Ovary (tissue), 3 donors: ENCODE results near the gene PDK2.

Source experiments
- EP300 ChIP-seq: sonication (generic); formaldehyde crosslinking; IDR thresholded peaks from one replicate; pipeline ENCODE4 v1.6.1; 2017; ENCODE audit warnings: antibody characterized with exemption
- POLR2A ChIP-seq: fragments of 450-650 bp; IDR thresholded peaks from one replicate; pipeline ENCODE4 v1.6.1; 2017; ENCODE audit warnings: antibody characterized with exemption, mild to moderate bottlenecking, moderate library complexity
- TF ChIP-seq, protein P1 (sequence below), 3 donors: fragments of 450-650 bp in 2 of 3; fragments of 200-600 bp in 1 of 3; IDR thresholded peaks; one replicate each; pipeline versions ENCODE4 v1.5.1 to v1.8.0; 2016 to 2022; ENCODE audit warnings: antibody characterized with exemption in 3 of 3, mild to moderate bottlenecking in 1 of 3
- donor health status: DM: no; HTN: no; CAD: no.

DNA sequence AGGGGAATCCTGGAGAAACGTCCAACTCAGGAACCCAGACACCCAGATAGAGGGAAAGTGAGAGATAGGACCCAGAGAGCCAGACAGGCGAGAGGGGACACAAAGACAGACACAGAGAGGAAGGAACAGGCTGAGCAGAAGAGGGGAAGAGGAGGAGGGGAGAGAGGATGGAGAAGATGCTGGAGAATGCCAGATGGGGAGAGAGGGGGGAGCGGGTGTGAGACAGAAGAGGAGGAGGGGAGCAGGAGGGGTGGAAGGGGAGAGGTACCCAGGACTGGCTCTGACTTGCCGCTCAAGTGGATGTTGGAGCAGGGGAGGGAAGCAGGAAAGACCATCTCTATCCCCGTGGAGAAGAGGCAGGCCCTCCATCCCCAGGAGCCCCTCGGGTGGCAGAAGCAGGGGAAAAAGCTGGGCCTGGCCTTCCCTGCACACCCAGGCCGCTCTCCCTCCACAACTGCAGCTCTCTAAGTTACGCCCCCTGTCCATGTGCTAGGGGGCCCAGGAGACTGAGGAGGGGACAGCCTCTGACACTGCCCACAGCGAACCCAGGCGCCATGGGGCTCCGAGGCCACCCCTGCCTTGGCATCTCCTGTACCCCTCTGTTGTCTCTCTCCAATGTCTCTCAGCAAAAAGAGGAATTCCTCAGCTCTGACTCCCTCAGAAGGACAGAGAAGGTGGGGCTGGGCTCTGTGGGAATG is 50.5 kb downstream of the PDK2 start:
- TF ChIP-seq, protein P1, sequence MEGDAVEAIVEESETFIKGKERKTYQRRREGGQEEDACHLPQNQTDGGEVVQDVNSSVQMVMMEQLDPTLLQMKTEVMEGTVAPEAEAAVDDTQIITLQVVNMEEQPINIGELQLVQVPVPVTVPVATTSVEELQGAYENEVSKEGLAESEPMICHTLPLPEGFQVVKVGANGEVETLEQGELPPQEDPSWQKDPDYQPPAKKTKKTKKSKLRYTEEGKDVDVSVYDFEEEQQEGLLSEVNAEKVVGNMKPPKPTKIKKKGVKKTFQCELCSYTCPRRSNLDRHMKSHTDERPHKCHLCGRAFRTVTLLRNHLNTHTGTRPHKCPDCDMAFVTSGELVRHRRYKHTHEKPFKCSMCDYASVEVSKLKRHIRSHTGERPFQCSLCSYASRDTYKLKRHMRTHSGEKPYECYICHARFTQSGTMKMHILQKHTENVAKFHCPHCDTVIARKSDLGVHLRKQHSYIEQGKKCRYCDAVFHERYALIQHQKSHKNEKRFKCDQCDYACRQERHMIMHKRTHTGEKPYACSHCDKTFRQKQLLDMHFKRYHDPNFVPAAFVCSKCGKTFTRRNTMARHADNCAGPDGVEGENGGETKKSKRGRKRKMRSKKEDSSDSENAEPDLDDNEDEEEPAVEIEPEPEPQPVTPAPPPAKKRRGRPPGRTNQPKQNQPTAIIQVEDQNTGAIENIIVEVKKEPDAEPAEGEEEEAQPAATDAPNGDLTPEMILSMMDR (IDR thresholded peaks at IDR 0.05) = no peak
- TF ChIP-seq POLR2A (no peak), EP300 (no peak)
